Measurements from ENCODE around the gene FUCA2.

Gene FUCA2

GRCh38 chr6:143543435-143543834 lies 31.9 kb upstream of the FUCA2 start:
- no peak for TF ChIP-seq CTCF (IDR thresholded peaks at IDR 0.05; ENCODE audit: borderline replicate concordance, insufficient read depth, low read depth, low read length)

GRCh38 chr6:143542888-143543287 lies 31.4 kb upstream of the FUCA2 start:
- no peak for TF ChIP-seq CTCF (IDR thresholded peaks at IDR 0.05; ENCODE audit: borderline replicate concordance, insufficient read depth, low read depth, low read length)
- no peak overlapping the region for H3K4me3 ChIP-seq (ENCODE audit: low read depth, low read length)

More at GRCh38 chr6:143543435-143543834, 31.9 kb upstream of the FUCA2 start:
- H3K4me3 ChIP-seq (ENCODE audit: low read depth, low read length), result no peak overlapping the region

DNA sequence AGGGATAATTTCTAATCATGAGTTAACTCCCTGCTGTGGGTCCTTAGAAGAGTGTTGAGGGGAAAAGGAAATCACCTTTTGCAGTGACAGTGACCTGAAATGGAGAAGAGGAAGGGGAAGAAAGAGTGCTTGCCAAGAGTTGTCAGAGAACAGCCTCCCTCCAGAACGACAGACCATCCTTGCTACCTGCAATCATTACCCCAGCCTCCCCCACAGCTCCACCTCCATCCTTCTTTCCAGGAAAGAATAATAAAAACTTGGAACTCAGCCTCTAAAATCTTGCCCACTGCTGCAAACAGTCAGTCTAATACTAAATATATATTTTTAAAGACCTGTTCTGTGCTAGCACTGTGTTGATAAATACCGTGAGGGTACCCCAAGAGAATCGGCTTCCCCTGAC lies 28.7 kb upstream of the FUCA2 start:
- TF ChIP-seq CTCF (IDR thresholded peaks at IDR 0.05; ENCODE audit: borderline replicate concordance, insufficient read depth, low read depth, low read length), result no peak
- no peak overlapping the region for H3K4me3 ChIP-seq (ENCODE audit: low read depth, low read length)

GRCh38 chr6:143539734-143540133 lies 28.2 kb upstream of the FUCA2 start:
- H3K4me3 ChIP-seq (ENCODE audit: low read depth, low read length), result no peak overlapping the region
- no peak for TF ChIP-seq CTCF (IDR thresholded peaks at IDR 0.05; ENCODE audit: borderline replicate concordance, insufficient read depth, low read depth, low read length)

GRCh38 chr6:143539106-143539505 lies 27.6 kb upstream of the FUCA2 start:
- no peak for TF ChIP-seq CTCF (IDR thresholded peaks at IDR 0.05; ENCODE audit: borderline replicate concordance, insufficient read depth, low read depth, low read length)
- no peak overlapping the region for H3K4me3 ChIP-seq (ENCODE audit: low read depth, low read length)

DNA sequence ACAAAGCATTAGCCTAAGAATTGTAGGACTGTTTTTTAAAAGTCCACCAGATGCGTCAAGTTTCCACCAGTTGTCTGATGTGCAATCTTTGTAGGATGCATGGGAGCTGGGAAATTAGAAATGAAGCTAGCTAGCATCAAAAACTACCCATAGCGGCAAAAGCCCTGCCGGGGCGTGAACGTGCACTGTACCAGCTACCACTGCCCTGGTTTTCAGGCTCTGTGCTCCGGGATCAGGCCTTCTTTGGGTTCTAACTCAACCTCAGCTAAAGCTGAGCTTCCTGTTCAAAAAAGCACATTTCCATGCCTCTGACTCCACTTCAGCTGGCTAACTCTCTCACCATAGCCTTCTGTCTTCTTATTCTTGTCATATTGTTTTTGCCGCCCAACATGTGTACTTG lies 26.9 kb upstream of the FUCA2 start:
- no peak for TF ChIP-seq CTCF (IDR thresholded peaks at IDR 0.05; ENCODE audit: borderline replicate concordance, insufficient read depth, low read depth, low read length)
- H3K4me3 ChIP-seq (ENCODE audit: low read depth, low read length), result no peak overlapping the region

GRCh38 chr6:143536866-143537691 lies 25.6 kb upstream of the FUCA2 start:
- H3K4me3 ChIP-seq (ENCODE audit: low read depth, low read length), result peak overlapping the region; percentile 57
- TF ChIP-seq CTCF (IDR thresholded peaks at IDR 0.05; ENCODE audit: borderline replicate concordance, insufficient read depth, low read depth, low read length), result peak; percentile 54

Data from GM12875 (cell line).